ENCODE results near the gene PUM1.
"Not testable (repeated sequence)": the region's sequence is repeated elsewhere in the genome, so short reads cannot be mapped to it uniquely, and the experiment has no call there.

The PUM1 gene

GRCh38 chr1:31064111-31064717 lies 1.3 kb downstream of the PUM1 start:
- DNase-seq = no peak

- no peak for DNase-seq
Observed at GRCh38 chr1:31063631-31064030, 1.9 kb downstream of the PUM1 start.

DNA sequence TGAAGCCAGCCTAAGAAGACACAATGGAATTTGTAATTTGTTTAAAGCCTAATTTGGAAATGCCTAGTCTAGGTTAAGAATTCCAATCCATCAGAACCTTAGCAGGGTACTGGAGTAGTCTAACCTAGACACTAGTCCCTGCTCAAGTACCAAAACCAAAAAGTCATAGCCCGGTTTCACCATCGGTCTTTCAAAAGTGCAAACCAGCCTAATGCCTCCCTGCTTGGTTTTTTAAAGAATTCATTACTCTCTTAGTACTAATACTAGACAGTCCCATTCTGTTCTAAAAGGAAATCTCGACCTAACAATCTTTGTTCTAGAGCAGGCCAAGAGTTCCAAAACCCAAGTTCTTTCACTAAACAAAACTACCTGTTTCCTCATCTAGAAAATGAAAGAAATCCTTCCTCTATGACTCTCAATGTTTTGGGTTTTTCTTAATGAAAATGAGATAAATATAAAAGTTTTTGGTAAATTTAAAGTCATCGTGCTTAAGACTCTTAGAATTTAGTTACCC lies 2.6 kb downstream of the PUM1 start:
- DNase-seq = no peak

DNA sequence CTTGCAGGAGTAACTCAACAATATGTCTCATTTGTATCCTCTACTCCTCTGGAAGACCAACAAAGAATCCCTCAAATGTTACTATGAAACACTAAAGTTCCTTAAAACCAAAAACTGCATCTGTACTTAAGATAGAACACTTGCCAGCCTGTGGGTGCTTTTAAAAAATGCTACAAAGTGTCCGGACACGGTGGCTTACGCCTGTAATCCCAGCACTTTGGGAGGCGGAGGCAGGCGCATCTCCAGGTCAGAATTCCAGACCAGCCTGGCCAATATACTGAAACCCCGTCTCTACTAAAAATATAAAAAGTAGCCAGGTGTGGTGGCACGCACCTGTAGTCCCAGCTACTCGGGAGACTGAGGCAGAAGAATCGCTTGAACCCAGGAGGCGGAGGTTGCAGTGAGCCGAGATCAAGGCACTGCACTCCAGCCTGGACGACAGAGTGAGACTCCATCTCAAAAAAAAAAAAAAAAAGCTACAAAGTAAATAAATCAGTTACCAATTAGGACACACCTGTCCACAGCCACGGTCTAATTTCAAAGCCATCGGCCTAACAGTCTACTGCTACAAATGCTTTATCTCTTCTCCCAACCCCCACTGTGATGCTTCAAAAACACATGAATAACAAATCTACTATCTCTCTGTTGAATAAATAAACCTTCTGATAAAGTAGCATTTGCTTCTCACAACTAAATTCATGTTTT lies 3.2 kb downstream of the PUM1 start:
- DNase-seq = not testable (repeated sequence)

GRCh38 chr1:31058012-31058411 lies 7.5 kb downstream of the PUM1 start:
- DNase-seq = no peak

DNA sequence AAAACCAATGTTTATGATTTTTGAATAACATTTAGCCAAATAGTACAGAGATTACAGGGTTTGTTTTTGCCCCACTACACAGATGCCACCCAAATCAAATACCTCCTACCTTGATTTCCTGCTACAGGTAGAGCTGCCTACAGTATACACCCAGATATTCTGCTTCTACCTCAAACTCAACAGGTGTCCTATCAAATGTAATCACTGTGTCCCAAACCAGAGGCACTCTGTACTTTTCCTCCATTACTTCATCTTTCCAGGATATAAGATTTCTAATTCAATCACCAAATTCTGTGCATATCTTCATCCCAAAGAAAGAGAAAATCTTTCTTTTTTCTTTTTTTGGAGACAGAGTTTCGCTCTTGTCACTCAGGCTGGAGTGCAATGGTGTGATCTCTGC lies 9.6 kb downstream of the PUM1 start:
- no peak for DNase-seq

DNA sequence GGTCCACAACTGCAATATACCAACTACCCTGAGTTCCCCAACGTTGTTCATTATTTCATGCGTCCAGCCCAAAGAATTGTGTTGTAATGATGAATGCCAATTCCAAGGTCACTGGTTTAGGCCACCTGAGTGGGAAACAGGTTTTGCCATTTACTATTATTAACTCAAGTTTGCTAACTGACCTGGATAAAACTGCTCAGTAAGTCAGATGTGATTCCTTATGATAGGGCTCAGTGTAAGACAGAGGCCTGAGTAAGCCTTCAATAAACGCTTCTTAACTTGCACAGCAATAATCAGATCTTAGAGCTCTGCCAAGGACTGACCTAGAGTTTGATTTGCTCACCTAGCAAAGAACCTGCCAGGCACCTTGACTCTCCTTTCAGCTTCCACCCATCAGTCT lies 10.0 kb downstream of the PUM1 start:
- no peak for DNase-seq

- no peak for DNase-seq
Observed at GRCh38 chr1:31054958-31055481, 10.5 kb downstream of the PUM1 start.

- no peak for DNase-seq
Observed at GRCh38 chr1:31054349-31054748, 11.2 kb downstream of the PUM1 start.

GRCh38 chr1:31052613-31053012 lies 12.9 kb downstream of the PUM1 start:
- not testable (repeated sequence) for DNase-seq

DNA sequence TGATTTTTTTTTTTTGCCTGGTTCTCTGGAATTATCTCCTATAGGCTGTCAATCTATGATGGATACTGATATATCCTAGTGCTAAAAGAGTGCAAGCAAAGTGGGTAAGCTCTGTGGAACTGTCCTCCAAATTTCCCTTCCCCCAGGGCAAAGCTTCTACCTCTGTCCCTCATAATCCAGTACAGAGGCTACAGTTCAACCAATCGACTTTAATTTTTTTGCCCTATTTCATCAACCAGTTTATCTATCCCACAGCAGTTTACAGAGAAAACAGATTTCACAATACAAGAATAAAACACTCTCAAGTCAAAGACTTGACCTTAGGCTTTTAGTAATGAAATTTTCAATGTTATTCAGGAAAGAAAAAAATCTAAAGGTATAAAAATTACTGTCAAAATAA lies 13.9 kb downstream of the PUM1 start:
- DNase-seq = no peak

- DNase-seq = not testable (repeated sequence)
Observed at GRCh38 chr1:31047507-31047906, 18.0 kb downstream of the PUM1 start.

- DNase-seq = no peak
Observed at GRCh38 chr1:31043631-31044030, 21.9 kb downstream of the PUM1 start.

- no peak for DNase-seq
Observed at GRCh38 chr1:31042656-31043055, 22.9 kb downstream of the PUM1 start.

DNA sequence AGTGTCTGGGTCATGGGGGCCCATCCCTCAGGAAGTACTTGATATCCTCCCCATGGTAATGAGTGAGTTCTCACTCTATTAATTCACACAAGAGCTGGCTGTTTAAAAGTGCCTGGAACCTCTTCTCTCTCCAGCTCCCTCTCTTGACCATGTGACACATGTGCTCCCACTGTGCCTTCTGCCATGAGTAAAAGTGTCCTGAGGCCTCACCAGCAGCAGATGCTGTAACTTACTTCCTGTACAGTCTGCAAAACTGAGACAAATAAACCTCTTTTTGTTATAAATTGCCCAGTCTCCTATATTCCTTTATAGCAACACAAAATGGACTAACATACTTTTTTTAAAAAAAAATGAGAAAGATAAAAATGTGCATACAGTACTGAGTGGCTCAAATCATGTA lies 24.0 kb downstream of the PUM1 start:
- DNase-seq = no peak

DNA sequence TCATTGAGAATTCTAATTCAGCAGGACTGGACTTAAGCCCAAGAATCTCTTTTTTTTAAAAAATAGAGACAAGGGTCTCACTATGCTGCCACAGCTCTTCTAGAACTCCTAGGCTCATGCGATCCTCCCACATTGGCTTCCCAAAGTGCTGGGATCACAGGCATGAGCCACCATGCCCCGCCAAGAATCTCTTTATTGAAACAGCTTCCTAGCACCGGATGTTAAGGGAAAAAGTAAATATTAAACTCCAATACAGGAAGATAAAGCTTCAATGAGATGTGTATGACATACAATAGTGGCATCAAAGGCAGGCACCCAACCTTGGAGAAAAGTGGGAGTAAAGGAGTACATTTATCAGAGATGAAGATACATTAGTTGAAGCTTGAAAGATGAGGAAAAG lies 25.5 kb downstream of the PUM1 start:
- no peak for DNase-seq

- DNase-seq = not testable (repeated sequence)
Observed at GRCh38 chr1:31038935-31039334, 26.6 kb downstream of the PUM1 start.

- no peak for DNase-seq
Observed at GRCh38 chr1:31038360-31038759, 27.2 kb downstream of the PUM1 start.

DNA sequence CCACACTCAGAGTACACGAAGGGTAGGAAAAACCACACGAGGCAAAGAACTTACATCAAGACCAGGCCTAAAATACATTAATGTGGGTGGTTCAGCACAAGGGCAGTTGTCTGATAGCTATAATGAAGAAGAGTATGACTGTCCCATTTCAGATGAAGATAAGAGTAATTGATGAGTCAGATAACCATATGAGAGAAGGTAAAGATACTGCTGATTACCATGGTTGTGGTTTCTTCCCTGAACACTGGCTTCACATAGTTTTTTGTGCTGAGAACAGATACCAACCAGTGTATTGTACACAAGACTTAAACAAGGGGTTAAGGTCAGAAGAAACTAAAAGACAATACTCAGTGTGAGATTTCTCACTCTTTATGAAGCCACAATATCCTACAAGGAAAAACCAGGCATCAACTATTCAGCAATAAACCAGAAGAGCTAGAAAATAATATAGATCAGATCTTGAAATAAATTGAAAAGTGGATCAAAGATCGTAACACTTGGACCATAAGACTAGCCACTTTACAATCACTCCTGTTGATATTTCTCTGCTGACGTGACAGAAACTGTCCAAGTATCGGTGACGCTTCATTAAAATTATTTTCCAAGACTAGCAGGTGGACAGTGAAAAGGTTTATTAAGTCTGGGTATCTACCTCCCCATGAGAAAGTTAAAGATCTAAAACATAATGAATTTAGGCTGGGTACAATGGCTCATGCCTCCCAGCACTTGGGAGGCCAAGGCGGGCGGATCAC lies 28.6 kb downstream of the PUM1 start:
- no peak for DNase-seq

GRCh38 chr1:31033598-31033997 lies 31.9 kb downstream of the PUM1 start:
- no peak for DNase-seq

DNA sequence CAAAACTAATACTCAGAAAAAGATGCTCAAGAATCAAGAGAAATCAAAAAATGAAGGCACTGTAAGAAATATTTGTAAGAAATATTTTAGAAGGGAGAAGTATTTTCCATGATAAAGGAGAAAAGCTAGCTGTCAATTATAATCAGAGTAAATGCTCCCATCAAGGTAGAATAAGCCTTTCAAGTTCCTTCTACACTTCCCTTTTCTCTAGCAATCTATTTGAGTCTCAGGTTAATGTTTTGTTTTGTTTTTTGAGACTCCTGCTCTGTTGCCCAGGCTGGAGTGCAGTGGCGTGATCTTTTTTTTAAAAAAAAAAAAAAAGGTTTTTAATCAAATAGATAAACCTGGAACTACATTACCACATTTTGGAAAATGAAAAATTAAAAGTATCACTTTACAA lies 33.3 kb downstream of the PUM1 start:
- DNase-seq = no peak

GRCh38 chr1:31031330-31032143 lies 34.0 kb downstream of the PUM1 start:
- DNase-seq = no peak

GRCh38 chr1:31029026-31029425 lies 36.5 kb downstream of the PUM1 start:
- no peak for DNase-seq
